Hepatocyte (in vitro differentiated cells): ENCODE results near the gene FERD3L. TPM values are rescaled to one million over a fixed set of nuclear protein-coding genes. Genes with fewer than 3 reads are reported as not detected.
A peak's percentile ranks its signal among the peaks of the same experiment; 100 is the strongest.

Experiments used
- DNase-seq: peaks from one replicate; pipeline ENCODE4 v3.0.0-alpha.2; 2016; ENCODE audit warnings: low spot score
- H2AFZ ChIP-seq: fragments of 200-600 bp; sonication (generic); 2 replicates; pipeline ENCODE4 v1.6.0; 2016; ENCODE audit warnings: antibody characterized with exemption, mild to moderate bottlenecking
- H3K27ac ChIP-seq: fragments of 200-600 bp; sonication (generic); 2 replicates; pipeline ENCODE4 v1.5.1; 2016; ENCODE audit warnings: mild to moderate bottlenecking
- H3K27me3 ChIP-seq: fragments of 200-600 bp; sonication (generic); 2 replicates; pipeline ENCODE4 v1.6.1; 2016
- H3K36me3 ChIP-seq: fragments of 200-600 bp; sonication (generic); replicated peaks from 2 replicates; pipeline ENCODE4 v1.5.1; 2016; ENCODE audit warnings: low read depth; ENCODE audit not compliant: insufficient read depth
- H3K4me1 ChIP-seq: fragments of 200-600 bp; sonication (generic); 2 replicates; pipeline ENCODE4 v1.5.1; 2016; ENCODE audit warnings: mild to moderate bottlenecking, moderate library complexity; ENCODE audit not compliant: insufficient read depth
- H3K4me2 ChIP-seq: fragments of 200-600 bp; sonication (generic); 2 replicates; pipeline ENCODE4 v1.6.0; 2016
- H3K4me3 ChIP-seq: fragments of 200-600 bp; sonication (generic); 2 replicates; pipeline ENCODE4 v1.5.1; 2016; ENCODE audit warnings: mild to moderate bottlenecking
- H3K79me2 ChIP-seq: fragments of 200-600 bp; sonication (generic); 2 replicates; pipeline ENCODE4 v1.6.0; 2017; ENCODE audit warnings: mild to moderate bottlenecking
- H3K9me2 ChIP-seq: fragments of 200-600 bp; sonication (generic); replicated peaks from 2 replicates; pipeline ENCODE4 v1.6.0; 2017; ENCODE audit warnings: mild to moderate bottlenecking; ENCODE audit not compliant: insufficient read depth
- H3K9me3 ChIP-seq: fragments of 200-600 bp; sonication (generic); 2 replicates; pipeline ENCODE4 v1.5.1; 2016; ENCODE audit warnings: low read depth, mild to moderate bottlenecking
- H4K20me1 ChIP-seq: fragments of 200-600 bp; sonication (generic); 2 replicates; pipeline ENCODE4 v1.6.0; 2016; ENCODE audit warnings: mild to moderate bottlenecking; ENCODE audit not compliant: insufficient read depth, poor library complexity, severe bottlenecking
- CTCF ChIP-seq: fragments of 200-600 bp; sonication (generic); IDR thresholded peaks from 2 replicates; pipeline ENCODE4 v1.5.1; 2016; ENCODE audit warnings: antibody characterized with exemption, mild to moderate bottlenecking; ENCODE audit not compliant: poor library complexity
- EZH2 ChIP-seq: fragments of 200-600 bp; sonication (generic); IDR thresholded peaks from 2 replicates; pipeline ENCODE4 v1.6.1; 2016; ENCODE audit warnings: antibody characterized with exemption, mild to moderate bottlenecking, borderline replicate concordance
- EZH2phosphoT487 ChIP-seq: fragments of 200-600 bp; sonication (generic); IDR thresholded peaks from one replicate; pipeline ENCODE4 v1.6.1; 2018; ENCODE audit warnings: antibody characterized with exemption, mild to moderate bottlenecking, low read depth, moderate library complexity; ENCODE audit not compliant: unreplicated experiment, severe bottlenecking
- WGBS: methylation state at CpG from one replicate; pipeline ENCODE4 v1.1.6; 2016; ENCODE audit warnings: low lambda C conversion rate; ENCODE audit errors: missing lambda C conversion rate; 5-methylcytosine and 5-hydroxymethylcytosine counted together
- polyA plus RNA-seq: library from polyadenylated mRNA; unstranded; fragments of >200 nt; fragmentation: Nextera tagmentation; extraction: Ambion mirVana; gene quantifications from 2 replicates; pipeline ENCODE4 v1.2.1, GENCODE V29; 2016
- total RNA-seq: library from RNA; depleted of rRNA; stranded (reverse); fragments of >200 nt; gene quantifications from 2 replicates; pipeline ENCODE4 v1.2.3, GENCODE V29; 2014

FERD3L gene
- total and polyA plus RNA-seq, 2 experiments from 2014 or later: not detected

GRCh38 chr7:19110026-19110730 is 35.0 kb downstream of the FERD3L start:
- H3K4me1 ChIP-seq: peaks cover 31% of the 10 kb centered on the region
- peaks cover 46% of the 10 kb centered on the region for H3K79me2 ChIP-seq
- no peak overlapping the region for H3K4me3 ChIP-seq
- H3K36me3 ChIP-seq: no peaks in the 10 kb centered on the region
- no peak overlapping the region for H2AFZ ChIP-seq
- H4K20me1 ChIP-seq: peaks cover 10% of the 10 kb centered on the region
- TF ChIP-seq CTCF (no peak), EZH2 (peak; percentile 56)
- peaks cover 97% of the 10 kb centered on the region for H3K27me3 ChIP-seq
- peak overlapping the region; percentile 91 for H3K27ac ChIP-seq
- DNase-seq: no peak
- H3K4me2 ChIP-seq: peak overlapping the region; percentile 89
- WGBS: 19% methylated on average over 11 of the region's 11 CpGs
- H3K9me3 ChIP-seq: no peaks in the 10 kb centered on the region
- no peaks in the 10 kb centered on the region for H3K9me2 ChIP-seq

DNA sequence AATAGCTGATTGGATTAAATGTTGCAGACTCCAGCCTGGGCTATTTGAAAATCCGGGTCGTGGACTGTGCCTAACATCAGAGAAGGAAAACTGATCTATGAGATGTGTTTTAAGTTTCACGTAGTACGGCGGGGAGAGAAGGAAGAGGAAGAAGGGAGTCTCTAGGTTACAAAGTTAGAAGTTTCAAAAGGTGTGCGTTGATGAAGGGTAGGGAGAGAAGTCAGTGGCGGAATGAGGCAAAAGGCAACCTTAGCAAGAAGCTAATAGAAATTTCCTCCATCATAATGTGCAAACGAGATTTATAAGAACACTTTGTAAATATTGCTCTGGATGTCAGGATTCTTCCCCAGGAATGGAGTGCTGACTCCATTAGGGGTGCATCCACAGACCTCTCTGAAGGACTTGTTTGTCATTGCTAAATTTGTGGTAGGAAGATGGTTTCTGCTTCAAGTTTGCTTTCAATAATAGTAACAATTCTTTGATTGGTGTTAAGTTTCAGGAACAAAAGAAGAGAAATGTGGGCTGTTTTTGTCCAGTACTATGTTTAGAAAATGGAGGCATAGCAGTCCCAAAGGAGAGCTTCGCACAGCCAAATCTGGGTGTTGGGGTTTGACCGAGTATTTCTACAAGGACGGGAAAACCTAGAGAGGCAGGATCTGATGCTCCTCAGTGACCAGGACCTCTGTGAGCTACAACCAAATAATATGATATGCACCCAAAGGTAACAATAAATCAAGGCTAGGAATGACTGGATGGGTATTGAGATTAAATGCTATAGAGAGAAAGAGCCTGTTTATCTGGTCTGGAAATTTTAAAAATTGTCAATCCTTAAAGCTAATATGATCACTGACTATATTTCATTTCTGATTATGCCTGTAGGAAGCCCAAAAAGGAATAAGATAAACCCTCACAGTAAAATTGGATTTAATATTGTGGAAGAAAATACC is 35.9 kb downstream of the FERD3L start:
- no peaks in the 10 kb centered on the region for H3K36me3 ChIP-seq
- WGBS: 26% methylated on average over 11 of the region's 11 CpGs

GRCh38 chr7:19107356-19108146 is 37.7 kb downstream of the FERD3L start:
- Histone ChIP-seq H3K4me1 (peaks cover 27% of the 10 kb centered on the region), H4K20me1 (no peaks in the 10 kb centered on the region), H3K79me2 (peaks cover 20% of the 10 kb centered on the region), H3K4me2 (peak overlapping the region; percentile 89), H3K27ac (peak overlapping the region; percentile 91), H3K9me2 (no peaks in the 10 kb centered on the region), H3K27me3 (peaks cover 87% of the 10 kb centered on the region), H3K4me3 (peak overlapping the region; percentile 26), H3K9me3 (no peaks in the 10 kb centered on the region), H3K36me3 (no peaks in the 10 kb centered on the region), H2AFZ (peak overlapping the region; percentile 59)
- TF ChIP-seq CTCF (no peak), EZH2phosphoT487 (peak; percentile 29), EZH2 (peak; percentile 85)
- DNase-seq: peak; percentile 51
- 2% methylated on average over 48 of the region's 48 CpGs for WGBS

More for the DNA sequence above, 35.9 kb downstream of the FERD3L start:
- Histone ChIP-seq H3K4me1 (peaks cover 31% of the 10 kb centered on the region), H3K9me2 (no peaks in the 10 kb centered on the region), H4K20me1 (peaks cover 3% of the 10 kb centered on the region), H3K79me2 (peaks cover 37% of the 10 kb centered on the region), H2AFZ (no peak overlapping the region), H3K27me3 (peaks cover 96% of the 10 kb centered on the region), H3K27ac (peak overlapping the region; percentile 91), H3K4me3 (no peak overlapping the region), H3K4me2 (peak overlapping the region; percentile 89), H3K9me3 (no peaks in the 10 kb centered on the region)
- TF ChIP-seq EZH2phosphoT487 (peak; percentile 50), CTCF (no peak), EZH2 (peak; percentile 4)
- DNase-seq: no peak
